HG02870 (cell line): Measurements from ENCODE around the gene MRPL33.

ENCODE experiments used
- ATAC-seq: cut with Tn5 transposase; IDR thresholded peaks from one replicate; pipeline ENCODE4 v1.9.1; 2021; ENCODE audit warnings: mild to moderate bottlenecking, moderate library complexity; ENCODE audit not compliant: unreplicated experiment

The MRPL33 gene

DNA sequence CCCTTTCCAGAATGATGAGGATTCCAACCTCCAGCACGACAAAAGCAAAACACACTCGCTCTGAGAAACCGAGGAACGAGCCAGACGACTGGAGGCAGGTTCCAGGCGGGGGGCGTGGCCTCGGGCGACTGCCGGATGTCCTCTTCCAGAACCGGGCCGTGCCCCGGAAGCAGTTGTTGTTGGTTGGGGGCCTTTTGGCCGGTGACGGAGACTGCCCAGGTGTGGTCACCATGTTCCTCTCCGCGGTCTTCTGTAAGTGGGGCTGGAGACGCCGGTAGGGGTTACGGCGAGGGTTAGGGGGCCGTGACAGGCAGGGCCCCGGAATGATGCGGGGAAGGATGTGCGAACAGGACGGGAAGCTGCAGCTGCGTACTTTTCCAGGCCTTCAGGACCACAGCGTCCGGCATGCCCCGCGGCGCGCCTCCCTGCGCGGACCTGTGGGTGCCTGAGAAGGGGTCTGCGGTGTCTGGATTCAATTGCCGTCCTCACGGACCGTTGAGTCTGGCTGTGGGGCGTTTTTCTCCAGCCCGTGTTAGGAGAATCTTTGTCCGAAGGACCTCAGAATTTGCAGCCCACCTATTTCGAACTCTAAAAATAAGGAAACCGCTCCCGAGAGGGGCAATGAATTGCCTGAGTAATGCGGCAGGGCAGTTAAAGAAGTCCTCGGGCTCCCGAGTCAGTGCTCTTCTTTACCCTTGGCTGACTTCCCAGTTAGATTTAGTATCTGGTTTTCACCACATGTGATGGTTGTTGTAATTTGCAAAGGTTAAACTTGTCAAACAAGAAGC is at the start of gene MRPL33:
MRPL33 (plus strand) TSS at position 172 of the 788 bp plus-strand sequence; CDS start at position 231, 59 bp downstream.
- peak; percentile 95 for ATAC-seq

DNA sequence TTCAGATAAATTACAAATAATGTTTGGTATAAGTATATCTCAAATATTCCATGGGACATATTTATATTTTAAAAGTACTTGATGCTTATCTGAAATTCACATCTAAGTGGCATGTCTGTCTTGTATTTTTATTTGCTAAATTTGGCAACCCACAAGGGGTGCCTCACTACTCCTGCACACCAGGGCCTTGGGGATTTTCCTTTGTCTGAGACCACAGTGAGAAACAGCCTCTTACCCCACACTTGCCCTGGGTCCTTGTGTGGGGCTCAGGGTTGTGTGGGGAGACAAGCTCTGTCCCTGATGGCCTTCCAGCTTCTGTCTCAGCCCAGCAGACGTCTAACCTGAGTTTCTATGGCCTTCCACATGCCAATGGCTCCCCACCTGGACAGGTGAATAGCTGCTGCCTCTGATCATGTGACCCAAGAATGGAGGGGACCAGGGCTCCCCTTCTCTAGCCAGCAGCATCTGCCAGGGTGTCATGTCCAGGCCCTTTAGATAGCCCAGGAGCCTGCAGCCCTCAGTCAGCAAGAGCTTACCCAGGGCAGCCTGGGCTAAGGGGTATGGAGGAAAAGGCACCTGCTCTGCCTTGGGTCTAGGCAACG is 49.5 kb upstream of the MRPL33 start:
- no peak for ATAC-seq

DNA sequence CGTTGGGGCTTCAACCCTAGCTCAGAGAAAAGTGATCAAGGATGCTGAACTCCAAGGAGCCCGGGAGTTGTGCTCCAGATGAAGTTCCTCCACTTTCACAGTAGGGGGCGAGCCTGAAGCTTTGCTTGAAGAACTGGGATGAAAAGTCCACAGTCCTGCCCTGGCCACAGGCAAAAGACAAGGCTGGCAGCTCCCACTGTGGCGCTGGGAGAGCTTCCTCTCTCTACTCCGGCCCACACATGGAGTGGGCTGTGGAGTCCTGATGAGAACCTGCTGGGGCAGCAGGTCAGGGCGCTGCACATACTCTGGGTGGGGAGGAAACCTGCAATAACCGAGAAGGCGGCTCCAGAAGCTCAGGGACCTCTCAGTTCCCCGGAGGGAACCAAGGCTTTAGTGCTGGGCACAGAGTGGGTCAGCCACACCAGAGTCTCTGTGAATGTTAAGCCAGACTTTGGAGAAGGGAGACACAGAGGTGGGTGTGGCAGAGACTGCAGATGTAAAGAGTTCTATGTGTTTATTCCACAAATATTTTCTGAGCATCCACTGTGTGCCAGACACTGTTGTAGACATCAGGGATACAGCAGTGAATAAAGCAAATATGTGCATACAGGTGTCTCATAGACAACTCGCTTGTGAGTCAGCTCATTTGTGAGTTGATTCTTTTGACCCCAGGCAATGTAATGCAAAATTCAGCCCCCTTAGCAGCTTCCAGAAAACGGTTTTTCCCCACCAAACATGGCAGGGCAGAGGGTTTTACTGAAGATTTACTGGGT is 48.0 kb upstream of the MRPL33 start:
- no peak for ATAC-seq

DNA sequence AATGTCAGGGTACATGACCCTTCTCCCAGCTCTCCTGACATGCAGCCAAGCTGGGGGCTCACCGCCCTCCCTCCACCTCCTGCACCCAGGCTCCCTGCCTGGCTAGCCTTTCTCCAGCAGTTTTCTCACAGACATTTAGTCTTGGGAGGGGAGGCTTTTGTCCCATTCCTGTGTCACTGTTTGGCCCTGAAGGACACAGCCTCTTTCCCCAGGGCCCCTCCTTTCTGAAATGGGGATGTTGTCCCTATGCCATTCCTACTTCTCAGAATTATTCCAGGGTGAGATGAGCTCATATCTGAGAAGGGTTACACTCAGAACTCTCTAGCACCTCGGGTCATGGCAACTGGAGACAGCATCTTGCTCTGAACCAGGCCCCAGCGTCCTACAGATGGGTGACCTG is 47.3 kb upstream of the MRPL33 start:
- ATAC-seq = no peak

DNA sequence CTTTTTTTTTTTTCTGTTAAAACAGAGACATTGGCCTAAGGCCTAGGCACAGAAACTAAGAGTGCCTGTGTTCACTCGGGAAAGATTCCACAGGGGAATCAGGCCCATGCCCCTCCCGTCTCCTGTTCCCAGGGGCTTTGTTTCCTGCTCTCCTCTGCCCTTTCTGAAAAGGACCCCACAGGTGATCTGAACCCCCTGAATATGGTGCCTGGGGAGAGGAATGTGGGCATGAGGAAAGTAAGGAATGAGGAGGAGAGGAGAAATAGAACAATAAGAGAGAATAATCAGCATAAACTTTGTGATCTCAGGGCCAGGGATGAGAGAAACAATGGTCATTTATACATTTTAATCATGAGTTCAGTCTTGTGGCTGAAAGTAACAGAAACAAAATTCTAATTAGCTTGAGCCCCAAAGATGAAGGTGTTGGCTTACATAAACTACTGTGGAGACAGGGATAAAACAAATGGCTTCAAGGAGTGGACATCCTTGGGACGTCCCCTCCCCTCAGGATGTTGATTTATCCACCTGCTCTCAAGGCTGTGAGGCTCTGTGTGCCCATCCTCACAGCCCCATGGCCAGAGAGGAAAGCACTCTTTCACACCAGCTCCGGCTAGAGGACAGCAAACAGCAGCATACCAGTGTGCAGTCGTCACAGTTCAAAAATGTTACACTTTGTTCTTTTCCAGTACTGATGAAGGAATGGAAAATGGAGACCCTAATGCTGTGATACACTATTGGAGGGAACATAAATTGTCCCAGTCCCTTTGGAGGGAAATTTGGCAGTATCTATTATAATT is 46.4 kb upstream of the MRPL33 start:
- ATAC-seq = no peak

DNA sequence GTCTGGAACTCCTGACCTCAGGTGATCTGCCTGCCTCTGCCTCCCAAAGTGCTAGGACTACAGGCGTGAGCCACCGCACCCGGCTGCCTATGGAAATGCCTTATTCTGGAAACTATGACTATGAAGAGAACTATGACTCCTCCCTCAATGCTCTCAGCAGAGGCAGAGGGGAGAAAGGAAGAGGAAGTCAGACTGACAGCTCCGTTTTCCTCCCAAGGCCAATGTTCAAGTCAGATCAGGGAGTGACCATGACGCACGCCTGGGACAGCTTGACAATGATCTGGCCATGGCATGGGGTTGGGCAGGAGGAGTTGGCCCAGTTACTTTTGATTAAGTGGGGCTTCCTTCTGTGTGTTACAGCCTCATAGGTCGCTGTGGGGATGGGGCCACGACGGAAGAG is 44.3 kb upstream of the MRPL33 start:
- no peak for ATAC-seq

DNA sequence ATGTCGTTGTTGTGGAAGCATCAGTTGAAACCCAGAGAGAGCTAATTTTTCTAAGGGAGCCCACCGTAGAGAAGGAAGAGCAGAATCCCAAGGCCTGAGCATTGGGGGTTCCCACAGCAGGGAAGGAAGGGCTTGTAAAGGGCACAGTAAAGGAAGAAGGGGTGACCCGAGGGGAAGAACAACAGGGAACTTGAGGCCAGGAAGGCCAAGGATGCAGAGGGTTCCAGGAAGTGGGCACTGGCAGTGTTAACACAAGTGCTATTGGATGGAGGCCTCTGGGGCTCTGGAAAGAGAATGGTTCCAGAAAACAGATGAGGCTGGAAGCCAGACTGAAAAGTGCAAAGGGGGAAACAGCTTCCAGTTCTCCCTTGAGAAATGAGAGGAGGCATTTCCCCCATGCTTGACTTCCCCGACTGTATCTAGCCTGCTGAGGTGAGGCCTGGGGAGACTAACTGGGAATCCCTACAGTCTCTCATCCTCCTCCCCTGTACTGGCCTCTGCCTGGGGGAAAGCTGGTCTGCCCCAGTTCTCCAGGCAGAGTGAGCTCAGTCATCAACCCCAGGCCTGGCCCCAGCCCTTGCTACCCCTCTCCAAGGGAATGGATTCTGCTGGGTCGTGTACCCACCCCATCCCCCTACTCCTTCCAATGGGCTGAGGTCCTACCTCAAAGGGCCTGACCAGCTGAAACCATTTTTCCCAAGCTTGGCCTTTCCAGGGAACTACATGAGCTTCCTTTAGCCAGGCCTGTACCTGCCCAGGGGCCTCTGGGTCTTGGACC is 43.2 kb upstream of the MRPL33 start:
- no peak for ATAC-seq

DNA sequence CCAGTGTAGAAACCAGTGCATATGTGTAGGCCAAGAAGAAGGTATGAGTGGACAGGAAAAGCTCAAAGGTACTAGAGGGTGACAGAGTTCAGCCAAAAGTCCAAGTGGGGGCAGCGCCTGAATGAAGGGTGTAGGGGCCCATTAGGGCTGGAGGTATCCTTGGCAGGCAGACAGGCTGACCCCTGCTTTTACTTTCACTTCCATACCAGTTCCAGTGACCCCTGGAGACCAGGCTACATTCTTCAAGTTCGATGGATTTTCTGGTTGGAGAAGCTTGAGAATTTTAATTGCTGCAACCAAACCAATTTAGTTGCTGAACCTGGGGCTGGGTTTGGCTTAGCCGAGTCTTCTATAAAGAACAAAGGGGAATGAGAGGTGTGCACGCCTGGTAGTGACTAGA is 42.3 kb upstream of the MRPL33 start:
- ATAC-seq = no peak

DNA sequence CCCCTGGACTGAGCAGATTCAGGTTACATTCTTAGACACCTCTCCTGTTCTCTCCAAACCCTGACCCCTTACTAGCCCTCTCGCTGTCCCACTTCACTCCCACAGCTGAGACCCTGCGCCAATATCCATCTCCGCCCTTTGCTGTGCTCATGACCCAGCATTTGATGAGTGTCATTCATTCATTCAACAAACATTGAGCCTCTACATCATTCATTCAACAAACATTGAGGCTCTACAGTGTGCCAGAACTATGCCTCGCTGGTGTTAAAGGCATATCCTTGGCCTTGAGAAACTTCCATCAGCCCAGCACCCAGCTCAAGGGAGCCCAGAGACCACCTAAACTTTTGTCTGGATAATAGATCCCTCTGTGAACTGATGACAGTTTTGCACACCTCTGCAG is 41.9 kb upstream of the MRPL33 start:
- ATAC-seq = no peak

DNA sequence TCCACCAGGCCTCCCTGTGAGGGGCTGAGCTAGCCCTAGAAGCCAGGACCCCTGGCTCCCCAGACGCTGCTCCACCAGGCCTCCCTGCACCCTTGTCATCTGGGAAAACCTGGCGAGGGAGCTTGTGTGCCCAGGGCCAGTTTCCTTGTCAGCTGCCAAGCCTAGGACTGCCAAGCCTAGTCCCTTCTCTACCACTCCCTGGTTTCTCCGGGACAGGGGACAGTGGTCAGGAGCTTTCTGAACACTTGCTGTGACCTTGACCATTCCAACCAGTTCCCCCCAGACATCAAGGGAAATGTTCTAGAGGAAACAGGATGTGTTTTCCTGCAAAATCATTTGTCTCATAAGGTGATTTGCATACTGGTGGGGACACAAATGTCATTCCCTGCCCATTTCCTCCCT is 41.3 kb upstream of the MRPL33 start:
- ATAC-seq = no peak

DNA sequence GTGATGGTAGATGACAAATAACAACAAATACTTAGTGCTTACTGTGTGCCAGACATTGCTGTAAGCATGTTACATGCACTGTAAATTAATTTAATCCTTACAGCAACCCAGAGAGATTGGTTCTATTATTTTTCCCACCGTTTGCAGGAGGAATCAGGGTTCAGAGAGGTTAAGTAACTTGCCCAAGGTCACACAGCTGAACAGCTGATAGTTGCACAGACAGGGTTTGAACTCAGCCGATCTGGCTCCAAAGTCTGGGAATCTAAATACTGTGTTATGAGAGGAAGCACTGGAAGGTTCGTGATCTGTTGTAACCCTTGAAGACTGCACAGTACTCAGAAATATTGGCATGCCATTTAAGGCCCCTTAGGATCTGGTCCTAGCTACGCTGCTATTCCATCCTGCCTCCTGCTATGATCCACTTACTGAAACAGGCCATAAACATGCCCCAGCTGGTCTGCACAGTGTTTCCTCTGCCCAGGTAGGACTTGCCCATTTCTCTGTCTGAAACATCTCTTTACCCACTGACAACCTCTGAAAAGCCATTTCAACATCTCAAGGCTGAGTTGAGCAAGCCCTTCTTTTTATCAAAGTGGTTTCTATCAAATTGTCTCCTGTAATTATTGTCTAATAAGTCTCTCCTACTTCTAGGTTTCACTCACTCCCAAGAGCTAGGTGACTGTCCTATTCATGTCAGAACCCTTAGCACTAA is 40.4 kb upstream of the MRPL33 start:
- ATAC-seq = no peak

DNA sequence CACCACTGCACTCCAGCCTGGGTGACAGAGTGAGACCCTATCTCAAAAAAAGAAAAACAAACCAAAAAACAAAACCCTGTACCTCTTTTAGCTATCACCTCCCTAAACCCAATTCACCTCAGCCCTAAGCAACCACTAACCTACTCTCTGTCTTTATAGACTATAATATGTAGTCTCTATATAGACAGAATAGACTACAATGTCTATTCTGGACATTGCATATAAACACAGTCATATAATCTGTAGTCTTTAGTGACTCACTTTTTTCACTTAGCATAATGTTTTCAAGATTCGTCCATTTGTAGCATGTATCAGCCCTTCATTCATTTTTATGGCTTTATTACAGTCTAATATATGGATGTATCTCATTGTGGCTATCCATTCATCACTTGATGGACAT is 37.2 kb upstream of the MRPL33 start:
- ATAC-seq = no peak

DNA sequence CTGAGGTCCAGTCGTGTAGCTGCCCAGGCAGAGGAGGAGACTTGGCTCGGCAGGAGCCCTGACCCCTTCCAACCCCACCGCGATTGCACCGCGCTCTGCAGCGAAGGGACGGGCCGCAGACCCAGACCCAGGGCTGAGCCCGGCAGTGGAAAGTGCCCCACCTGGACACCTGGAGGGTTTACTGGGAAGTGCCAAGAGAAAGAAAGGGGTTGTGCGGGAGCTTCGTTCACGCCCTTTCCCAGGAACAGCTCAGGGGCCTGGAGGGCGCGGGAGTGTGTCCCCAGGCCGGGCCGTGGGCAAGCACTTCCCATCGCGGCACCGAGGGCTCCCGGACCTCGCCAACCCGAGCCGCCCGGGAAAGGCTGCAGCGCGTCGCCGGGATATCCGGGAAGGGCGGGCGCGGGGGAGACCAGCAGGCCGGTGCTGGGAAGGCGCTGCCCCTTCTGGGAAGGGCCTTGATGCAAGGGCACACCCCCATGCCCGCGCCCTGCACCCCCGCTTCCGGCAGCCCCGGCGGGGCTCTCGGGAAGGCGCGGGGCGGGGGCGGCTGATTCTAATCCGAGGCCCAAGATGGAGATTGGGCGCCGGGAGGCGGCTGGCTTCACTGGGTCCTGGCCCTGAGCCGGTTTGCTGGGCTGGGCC is 36.1 kb upstream of the MRPL33 start:
- ATAC-seq = no peak

DNA sequence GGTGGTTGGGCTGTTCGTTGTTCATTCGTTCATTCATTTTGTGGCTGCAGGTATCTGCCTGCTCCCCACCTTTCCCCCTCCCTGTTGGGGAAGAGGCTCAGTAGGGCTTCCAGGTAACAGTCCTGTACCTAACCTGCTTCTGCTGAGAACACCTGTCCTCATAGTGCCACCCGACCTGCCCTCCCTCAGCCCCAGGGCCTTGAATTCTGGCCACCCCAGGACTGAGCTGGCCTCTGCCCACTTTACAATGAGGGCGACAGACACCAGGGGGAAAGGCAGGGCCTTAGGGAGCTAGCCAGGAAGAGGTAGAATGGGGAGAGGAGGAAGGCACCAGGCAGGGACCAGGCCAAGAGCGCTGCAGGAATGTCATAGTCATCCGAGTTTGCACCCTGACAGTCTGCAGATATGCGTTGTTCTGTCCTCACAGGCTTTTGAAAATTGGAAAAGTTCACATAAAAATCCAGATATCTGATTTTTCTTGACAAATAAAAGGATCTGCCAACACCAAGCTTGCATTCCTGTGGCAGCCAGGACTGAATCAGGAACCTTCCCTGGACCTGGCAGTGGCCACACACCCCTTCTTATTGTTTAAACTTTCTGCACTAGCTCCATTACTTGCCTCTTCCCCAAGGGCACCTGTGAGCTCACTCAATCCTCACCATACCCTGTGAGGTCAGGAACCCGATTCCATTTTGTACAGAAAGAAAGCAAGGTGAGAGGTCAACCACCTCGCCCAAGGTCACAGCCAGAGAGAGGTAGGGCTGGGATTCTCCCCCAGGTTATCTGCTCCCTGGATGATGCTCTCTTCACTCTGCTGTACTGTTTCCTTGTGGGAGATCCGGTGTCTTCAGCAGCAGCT is 35.3 kb upstream of the MRPL33 start:
- no peak for ATAC-seq

DNA sequence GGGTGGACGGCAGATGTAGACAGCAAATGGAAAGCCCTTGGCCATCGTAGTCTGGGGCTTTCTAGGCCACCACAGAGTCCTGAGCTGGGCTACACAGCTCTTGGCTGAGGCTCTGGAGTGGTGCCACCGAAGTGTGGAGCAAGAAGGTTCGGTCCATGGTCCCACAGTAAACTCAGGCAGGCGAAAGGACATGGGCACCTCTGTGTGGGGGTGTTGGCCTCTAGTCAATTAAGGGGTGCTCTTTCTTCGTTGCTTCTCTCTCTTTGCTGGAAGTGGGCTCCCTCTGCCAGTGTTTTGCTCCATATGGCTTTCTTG is 34.7 kb upstream of the MRPL33 start:
- no peak for ATAC-seq

DNA sequence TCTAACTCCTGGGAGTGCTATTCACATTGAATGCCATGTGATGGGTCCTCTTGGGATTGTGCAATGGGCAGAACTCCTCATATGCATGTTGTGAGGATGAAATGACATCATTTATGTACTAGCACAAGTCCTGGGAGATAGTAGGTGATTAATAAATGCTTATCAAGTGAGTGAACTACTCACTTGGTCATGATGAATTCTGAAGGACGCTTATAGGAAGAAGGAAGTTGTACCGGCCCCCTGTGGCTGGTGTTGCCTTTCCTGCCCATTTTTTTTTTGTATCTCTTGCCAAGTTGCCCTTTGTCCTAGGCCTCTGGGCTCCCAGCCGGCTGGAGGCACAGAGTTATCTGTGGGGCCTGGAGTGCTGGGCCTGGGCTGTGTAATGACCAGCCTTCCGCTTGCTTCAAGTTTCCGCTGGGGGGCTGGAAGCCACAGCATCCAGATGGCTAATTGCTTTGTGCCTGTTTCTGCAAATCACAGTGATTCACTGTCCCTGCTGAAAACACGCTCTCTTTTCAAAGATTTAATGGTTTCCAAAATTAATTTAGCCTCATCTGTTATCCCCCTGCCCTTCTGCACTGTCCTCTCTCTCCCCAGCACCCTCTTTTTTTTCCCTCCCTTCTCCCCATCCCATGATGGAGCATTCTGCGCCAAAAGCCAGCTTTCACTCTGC is 33.7 kb upstream of the MRPL33 start:
- no peak for ATAC-seq

DNA sequence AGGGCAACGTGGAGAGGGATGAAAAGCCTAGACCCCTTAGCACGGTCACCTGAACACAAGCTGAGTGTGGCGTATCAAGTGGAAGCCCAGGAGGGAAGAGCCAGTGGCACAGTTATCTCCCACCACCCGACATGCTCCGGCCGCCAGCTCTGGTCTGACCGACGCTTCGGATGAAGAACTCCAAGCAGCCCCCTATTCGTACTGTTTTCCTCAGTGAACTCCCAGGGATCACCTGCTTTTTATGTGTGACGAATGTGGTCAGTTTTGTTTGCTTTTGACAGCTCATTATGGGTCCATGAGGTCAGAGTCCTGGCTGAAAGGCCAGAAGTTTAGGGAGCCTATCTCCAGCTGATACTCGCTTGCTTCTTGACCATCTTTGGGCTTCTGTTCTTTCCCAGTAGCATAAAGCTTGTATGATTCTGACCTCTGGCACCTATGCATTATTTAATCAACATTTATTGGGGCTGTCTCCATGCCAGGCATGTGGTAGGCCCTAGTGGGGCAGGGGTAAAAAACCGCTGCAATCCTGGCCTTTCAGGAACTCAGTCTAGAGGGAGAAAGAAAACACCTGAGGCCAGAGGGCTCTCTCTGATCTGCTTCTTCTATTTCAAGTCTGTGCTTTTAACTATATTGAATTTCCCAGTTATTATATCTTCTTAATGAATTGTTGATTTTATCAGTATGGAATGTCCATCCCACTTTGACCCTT is 33.0 kb upstream of the MRPL33 start:
- no peak for ATAC-seq

DNA sequence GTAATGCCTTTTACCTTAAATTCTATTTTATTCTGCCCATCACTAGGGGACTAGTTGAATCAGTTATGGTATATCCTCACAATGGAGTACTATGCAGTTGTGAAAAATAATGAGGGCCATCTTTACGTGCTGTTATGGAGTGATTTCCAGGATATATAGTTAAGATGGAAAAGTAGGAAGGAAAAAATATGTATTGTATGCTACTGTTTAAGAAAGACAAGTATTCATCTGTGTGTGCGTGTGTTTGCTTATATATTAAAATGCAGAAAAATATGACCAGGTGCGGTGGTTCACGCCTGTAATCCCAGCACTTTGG is 32.5 kb upstream of the MRPL33 start:
- ATAC-seq = no peak
